ENCODE data around the gene PTPRN2. TPM values are rescaled to one million over a fixed set of nuclear protein-coding genes. Genes with fewer than 3 reads are reported as not detected.

PTPRN2 gene
- total and polyA plus RNA-seq, 2 of the 13 experiments (the other 11 are each of a cell fraction or from before 2014, with no cell fraction given) = 2.5 to 24.2 TPM

DNA sequence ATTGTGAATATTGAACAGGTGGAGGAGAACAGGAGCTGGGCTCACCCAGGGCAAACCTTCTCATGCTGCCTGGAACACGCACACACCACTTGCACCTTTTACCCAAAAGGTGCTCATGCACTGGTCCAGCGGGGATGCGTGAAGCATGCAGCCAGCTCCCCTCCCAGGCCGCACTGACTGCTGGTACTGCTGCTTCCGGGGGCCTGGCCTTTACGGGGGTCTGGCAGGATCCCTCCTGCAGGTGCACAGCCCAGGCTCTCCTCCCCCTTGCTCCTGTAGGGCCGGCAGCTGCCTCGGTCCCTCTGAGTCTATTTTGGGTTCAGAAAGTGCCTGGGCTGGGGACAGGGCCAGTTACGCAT, 1029.1 kb downstream of the PTPRN2 start (continued):
- TF ChIP-seq, protein P1, sequence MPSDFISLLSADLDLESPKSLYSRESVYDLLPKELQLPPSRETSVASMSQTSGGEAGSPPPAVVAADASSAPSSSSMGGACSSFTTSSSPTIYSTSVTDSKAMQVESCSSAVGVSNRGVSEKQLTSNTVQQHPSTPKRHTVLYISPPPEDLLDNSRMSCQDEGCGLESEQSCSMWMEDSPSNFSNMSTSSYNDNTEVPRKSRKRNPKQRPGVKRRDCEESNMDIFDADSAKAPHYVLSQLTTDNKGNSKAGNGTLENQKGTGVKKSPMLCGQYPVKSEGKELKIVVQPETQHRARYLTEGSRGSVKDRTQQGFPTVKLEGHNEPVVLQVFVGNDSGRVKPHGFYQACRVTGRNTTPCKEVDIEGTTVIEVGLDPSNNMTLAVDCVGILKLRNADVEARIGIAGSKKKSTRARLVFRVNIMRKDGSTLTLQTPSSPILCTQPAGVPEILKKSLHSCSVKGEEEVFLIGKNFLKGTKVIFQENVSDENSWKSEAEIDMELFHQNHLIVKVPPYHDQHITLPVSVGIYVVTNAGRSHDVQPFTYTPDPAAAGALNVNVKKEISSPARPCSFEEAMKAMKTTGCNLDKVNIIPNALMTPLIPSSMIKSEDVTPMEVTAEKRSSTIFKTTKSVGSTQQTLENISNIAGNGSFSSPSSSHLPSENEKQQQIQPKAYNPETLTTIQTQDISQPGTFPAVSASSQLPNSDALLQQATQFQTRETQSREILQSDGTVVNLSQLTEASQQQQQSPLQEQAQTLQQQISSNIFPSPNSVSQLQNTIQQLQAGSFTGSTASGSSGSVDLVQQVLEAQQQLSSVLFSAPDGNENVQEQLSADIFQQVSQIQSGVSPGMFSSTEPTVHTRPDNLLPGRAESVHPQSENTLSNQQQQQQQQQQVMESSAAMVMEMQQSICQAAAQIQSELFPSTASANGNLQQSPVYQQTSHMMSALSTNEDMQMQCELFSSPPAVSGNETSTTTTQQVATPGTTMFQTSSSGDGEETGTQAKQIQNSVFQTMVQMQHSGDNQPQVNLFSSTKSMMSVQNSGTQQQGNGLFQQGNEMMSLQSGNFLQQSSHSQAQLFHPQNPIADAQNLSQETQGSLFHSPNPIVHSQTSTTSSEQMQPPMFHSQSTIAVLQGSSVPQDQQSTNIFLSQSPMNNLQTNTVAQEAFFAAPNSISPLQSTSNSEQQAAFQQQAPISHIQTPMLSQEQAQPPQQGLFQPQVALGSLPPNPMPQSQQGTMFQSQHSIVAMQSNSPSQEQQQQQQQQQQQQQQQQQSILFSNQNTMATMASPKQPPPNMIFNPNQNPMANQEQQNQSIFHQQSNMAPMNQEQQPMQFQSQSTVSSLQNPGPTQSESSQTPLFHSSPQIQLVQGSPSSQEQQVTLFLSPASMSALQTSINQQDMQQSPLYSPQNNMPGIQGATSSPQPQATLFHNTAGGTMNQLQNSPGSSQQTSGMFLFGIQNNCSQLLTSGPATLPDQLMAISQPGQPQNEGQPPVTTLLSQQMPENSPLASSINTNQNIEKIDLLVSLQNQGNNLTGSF (CRISPR knock-in tag; IDR thresholded peaks at IDR 0.05) = no peak
- TF ChIP-seq, protein P2, sequence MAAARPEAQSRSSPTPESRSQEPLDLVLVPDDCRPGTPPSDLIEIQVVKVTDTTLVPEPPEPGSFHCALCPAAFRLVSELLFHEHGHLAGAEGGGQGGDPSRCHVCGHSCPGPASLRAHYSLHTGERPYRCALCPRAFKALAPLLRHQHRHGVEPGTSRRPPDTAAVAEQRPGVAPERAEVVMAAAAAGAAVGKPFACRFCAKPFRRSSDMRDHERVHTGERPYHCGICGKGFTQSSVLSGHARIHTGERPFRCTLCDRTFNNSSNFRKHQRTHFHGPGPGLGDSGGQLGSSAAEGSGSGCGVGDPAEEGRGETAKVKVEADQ (CRISPR knock-in tag; IDR thresholded peaks at IDR 0.05; ENCODE audit: borderline replicate concordance) = no peak
- TF ChIP-seq ONECUT2 (CRISPR knock-in tag; IDR thresholded peaks at IDR 0.05) (0 out of 2 replicates have a peak, but pooled peaks have one; percentile 5), MEIS1 (CRISPR knock-in tag; IDR thresholded peaks at IDR 0.05; ENCODE audit: borderline replicate concordance) (0 out of 2 replicates have a peak, but pooled peaks have one; percentile 12), ZNF446 (CRISPR knock-in tag; IDR thresholded peaks at IDR 0.05) (0 out of 2 replicates have a peak, but pooled peaks have one; percentile 6), HHEX (CRISPR knock-in tag; IDR thresholded peaks at IDR 0.05) (no peak)

DNA sequence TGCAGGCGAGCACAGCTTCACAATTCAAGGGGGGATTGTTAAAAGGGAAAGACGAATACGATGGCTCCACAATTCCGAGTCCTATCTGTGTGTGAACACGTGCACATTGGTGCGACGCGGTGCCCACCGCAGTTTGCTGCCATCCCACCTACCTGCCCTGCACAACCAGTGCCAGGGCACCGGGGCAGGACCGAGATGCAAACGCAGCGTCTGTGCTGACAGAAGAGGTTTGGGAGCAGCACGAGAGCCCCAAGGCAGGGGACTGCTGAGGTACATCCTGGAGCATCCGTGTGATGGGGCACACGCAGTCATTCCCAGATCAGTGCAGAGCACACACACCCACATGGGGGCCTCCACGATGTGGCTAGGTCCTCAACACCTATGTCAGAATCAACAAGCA, 1029.6 kb downstream of the PTPRN2 start:
- H3K4me3 ChIP-seq (replicated peaks in 1 of 3; ENCODE audit: insufficient read depth in 1 of 3, low read depth in 2 of 3, low read length in 3 of 3) = no peak overlapping the region
- H3K27me3 ChIP-seq (ENCODE audit: control insufficient read depth in 1 of 2, insufficient read depth in 2 of 2, low read length in 2 of 2) = peaks cover 2 to 6% of the 10 kb centered on the region in 2 experiments; a peak in 1 of 5 replicates
- WGBS (ENCODE audit: low lambda C conversion rate) = 89% methylated on average over 16 of the region's 17 CpGs
- H3K79me2 ChIP-seq (ENCODE audit: insufficient read depth, low read length) = no peaks in the 10 kb centered on the region
- no peaks in the 10 kb centered on the region for H3K36me3 ChIP-seq (replicated peaks in 1 of 2; ENCODE audit: control insufficient read depth in 1 of 2, insufficient read depth in 2 of 2, low read length in 2 of 2)
- intact Hi-C loops (cut with micrococcal nuclease; ENCODE audit: unreplicated experiment) (no loop called here), in situ Hi-C loops (cut with HindIII; ENCODE audit: extremely low pct_ligation_motif_present, low pct_unique_long_range_greater_than_20kb) (no loop called here)
- H3K9ac ChIP-seq (ENCODE audit: insufficient read depth, low read depth, low read length) = no peak overlapping the region
- H3K27ac ChIP-seq (ENCODE audit: extremely low read length, insufficient read depth, low read length) = peak overlapping the region; percentile 40
- peak overlapping the region; percentile 33; the same call in 1 of the 2 replicates for H3K4me2 ChIP-seq (ENCODE audit: low read depth, low read length)
- H3K4me1 ChIP-seq (ENCODE audit: insufficient read depth, low read length) = peaks cover 64% of the 10 kb centered on the region
- H4K20me1 ChIP-seq (ENCODE audit: insufficient read depth, low read length) = no peaks in the 10 kb centered on the region
- BruUV-seq (replicated peaks) = no TSS peak
- POLR2A ChIA-PET = no interaction called here
- CTCF ChIA-PET (ENCODE audit: low intra/inter-chr PET ratio, low total read pairs) = no interaction called here
- no peaks in the 10 kb centered on the region for H3K9me3 ChIP-seq (ENCODE audit: low read length)
- ATAC-seq = no peak
- FAIRE-seq = no peak
- no peak for DNase-seq (ENCODE audit: low spot score)
- H2AFZ ChIP-seq (ENCODE audit: low read length) = no peak overlapping the region
- TF ChIP-seq TMF1 (CRISPR knock-in tag; IDR thresholded peaks at IDR 0.05; ENCODE audit: low read depth) (no peak), ZBTB21 (CRISPR knock-in tag; IDR thresholded peaks at IDR 0.05) (no peak), ZNF264 (CRISPR knock-in tag; IDR thresholded peaks at IDR 0.05) (no peak)
- TF ChIP-seq, protein P3, sequence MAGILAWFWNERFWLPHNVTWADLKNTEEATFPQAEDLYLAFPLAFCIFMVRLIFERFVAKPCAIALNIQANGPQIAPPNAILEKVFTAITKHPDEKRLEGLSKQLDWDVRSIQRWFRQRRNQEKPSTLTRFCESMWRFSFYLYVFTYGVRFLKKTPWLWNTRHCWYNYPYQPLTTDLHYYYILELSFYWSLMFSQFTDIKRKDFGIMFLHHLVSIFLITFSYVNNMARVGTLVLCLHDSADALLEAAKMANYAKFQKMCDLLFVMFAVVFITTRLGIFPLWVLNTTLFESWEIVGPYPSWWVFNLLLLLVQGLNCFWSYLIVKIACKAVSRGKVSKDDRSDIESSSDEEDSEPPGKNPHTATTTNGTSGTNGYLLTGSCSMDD (CRISPR knock-in tag; IDR thresholded peaks at IDR 0.05) = no peak
- TF ChIP-seq, protein P4, sequence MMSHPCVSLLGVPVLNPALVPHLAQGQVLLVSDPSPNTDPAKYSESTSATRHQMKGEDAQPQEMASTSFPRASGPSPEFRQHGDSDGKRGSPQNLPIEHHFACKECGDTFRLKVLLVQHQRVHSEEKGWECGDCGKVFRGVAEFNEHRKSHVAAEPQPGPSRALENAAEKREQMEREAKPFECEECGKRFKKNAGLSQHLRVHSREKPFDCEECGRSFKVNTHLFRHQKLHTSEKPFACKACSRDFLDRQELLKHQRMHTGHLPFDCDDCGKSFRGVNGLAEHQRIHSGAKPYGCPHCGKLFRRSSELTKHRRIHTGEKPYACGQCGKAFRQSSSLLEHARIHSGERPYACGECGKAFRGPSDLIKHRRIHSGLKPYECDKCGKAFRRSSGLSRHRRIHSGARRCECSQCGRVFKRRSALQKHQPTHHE (CRISPR knock-in tag; IDR thresholded peaks at IDR 0.05; ENCODE audit: borderline replicate concordance) = no peak
- TF ChIP-seq, protein P5, sequence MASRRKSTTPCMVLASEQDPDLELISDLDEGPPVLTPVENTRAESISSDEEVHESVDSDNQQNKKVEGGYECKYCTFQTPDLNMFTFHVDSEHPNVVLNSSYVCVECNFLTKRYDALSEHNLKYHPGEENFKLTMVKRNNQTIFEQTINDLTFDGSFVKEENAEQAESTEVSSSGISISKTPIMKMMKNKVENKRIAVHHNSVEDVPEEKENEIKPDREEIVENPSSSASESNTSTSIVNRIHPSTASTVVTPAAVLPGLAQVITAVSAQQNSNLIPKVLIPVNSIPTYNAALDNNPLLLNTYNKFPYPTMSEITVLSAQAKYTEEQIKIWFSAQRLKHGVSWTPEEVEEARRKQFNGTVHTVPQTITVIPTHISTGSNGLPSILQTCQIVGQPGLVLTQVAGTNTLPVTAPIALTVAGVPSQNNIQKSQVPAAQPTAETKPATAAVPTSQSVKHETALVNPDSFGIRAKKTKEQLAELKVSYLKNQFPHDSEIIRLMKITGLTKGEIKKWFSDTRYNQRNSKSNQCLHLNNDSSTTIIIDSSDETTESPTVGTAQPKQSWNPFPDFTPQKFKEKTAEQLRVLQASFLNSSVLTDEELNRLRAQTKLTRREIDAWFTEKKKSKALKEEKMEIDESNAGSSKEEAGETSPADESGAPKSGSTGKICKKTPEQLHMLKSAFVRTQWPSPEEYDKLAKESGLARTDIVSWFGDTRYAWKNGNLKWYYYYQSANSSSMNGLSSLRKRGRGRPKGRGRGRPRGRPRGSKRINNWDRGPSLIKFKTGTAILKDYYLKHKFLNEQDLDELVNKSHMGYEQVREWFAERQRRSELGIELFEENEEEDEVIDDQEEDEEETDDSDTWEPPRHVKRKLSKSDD (CRISPR knock-in tag; IDR thresholded peaks at IDR 0.05; ENCODE audit: low read depth) = no peak
